Panc1 (cell line): ENCODE measurements around the gene CDIPT.

Source experiments
- POLR2AphosphoS5 ChIP-seq: IDR thresholded peaks from 2 replicates; pipeline ENCODE4 v1.6.1; 2012; ENCODE audit warnings: mild to moderate bottlenecking, low read depth, low read length, moderate library complexity
- TCF7L2 ChIP-seq: IDR thresholded peaks from 2 replicates; pipeline ENCODE4 v1.6.1; 2011; ENCODE audit warnings: mild to moderate bottlenecking, low read depth, low read length, inconsistent platforms
- TF ChIP-seq, protein P1 (sequence below): fragments of 450-650 bp; IDR thresholded peaks from 2 replicates; pipeline ENCODE4 v1.5.1; 2017; ENCODE audit warnings: mild to moderate bottlenecking

DNA sequence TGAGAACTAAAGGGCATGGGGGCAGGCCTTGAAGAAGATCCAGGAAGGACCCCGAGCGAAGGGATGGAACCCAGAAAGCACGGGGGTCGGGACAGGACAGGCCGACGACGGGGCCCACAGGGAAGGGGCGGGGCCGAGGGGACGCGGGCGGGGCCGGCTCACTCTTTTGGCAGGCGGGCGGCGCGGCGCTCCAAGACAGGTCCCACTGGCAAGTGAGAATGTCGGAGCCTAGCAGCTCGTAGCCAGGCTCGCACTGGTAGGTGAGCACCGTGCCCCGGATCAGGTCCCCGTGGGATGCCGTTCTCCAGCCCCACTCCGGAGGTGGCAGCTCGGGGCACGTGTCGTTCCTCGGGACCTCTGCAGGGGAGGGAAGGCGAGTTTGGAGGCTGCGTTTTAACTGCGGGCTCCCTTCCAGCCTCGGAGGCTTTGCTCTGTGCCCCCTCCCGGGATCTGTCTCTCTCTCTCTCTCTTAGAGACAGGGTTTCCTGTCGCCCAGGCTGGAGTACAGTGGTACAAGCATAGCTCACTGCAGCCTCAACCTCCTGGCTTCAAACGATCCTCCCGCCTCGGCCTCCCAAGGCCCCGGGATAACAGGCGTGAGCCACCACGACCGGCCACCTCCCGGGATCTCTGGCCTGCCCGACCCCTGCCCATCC lies 13.7 kb upstream of the CDIPT start:
- TF ChIP-seq, protein P1, sequence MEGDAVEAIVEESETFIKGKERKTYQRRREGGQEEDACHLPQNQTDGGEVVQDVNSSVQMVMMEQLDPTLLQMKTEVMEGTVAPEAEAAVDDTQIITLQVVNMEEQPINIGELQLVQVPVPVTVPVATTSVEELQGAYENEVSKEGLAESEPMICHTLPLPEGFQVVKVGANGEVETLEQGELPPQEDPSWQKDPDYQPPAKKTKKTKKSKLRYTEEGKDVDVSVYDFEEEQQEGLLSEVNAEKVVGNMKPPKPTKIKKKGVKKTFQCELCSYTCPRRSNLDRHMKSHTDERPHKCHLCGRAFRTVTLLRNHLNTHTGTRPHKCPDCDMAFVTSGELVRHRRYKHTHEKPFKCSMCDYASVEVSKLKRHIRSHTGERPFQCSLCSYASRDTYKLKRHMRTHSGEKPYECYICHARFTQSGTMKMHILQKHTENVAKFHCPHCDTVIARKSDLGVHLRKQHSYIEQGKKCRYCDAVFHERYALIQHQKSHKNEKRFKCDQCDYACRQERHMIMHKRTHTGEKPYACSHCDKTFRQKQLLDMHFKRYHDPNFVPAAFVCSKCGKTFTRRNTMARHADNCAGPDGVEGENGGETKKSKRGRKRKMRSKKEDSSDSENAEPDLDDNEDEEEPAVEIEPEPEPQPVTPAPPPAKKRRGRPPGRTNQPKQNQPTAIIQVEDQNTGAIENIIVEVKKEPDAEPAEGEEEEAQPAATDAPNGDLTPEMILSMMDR = no peak
- TF ChIP-seq POLR2AphosphoS5 (no peak), TCF7L2 (no peak)
